Right cardiac atrium (tissue), 5 donors: ENCODE data around the gene OR2A42. TPM values are rescaled to one million over a fixed set of nuclear protein-coding genes. Genes with fewer than 3 reads are reported as not detected.
"Not testable (repeated sequence)": the region's sequence is repeated elsewhere in the genome, so short reads cannot be mapped to it uniquely, and the experiment has no call there.

Experiments
- ATAC-seq, 2 donors: fragments of 200-7000 bp; cut with Tn5 transposase; one replicate each; pipeline versions ENCODE4 v1.8.0 to v1.9.1; 2020; ENCODE audit warnings: moderate library complexity in 2 of 2, mild to moderate bottlenecking in 1 of 2
- DNase-seq, 3 donors: peaks; one replicate each; pipeline ENCODE4 v3.0.0-alpha.2; 2020
- H3K27ac ChIP-seq: one replicate; pipeline ENCODE4 v1.5.1; 2013; ENCODE audit warnings: mild to moderate bottlenecking, low read length, control low read depth, moderate library complexity
- H3K27me3 ChIP-seq: one replicate; pipeline ENCODE4 v1.6.1; 2013; ENCODE audit not compliant: control insufficient read depth, insufficient read depth
- H3K4me1 ChIP-seq: one replicate; pipeline ENCODE4 v1.6.1; 2013; ENCODE audit warnings: low read length; ENCODE audit not compliant: control insufficient read depth, insufficient read depth
- H3K4me3 ChIP-seq: one replicate; pipeline ENCODE4 v1.5.1; 2013; ENCODE audit warnings: low read length, control low read depth
- H3K9me3 ChIP-seq: one replicate; pipeline ENCODE4 v1.6.1; 2013; ENCODE audit warnings: low read length; ENCODE audit not compliant: control insufficient read depth
- WGBS: extraction: QIAGEN DNeasy Blood & Tissue Kit; methylation state at CpG from one replicate; pipeline ENCODE4 v1.1.7; 2013; 5-methylcytosine and 5-hydroxymethylcytosine counted together
- intact Hi-C, 4 donors: fragments of 100-400 bp; cut with DNase I; formaldehyde crosslinking; loops; one replicate each; pipeline versions ENCODE4 v1.11.0 to v1.14.0; 2022 to 2023
- polyA plus RNA-seq: library from polyadenylated mRNA; stranded (reverse); fragments of 200-250 nt; gene quantifications from one replicate; pipeline ENCODE4 v1.2.3, GENCODE V29; 2013
- total RNA-seq, 4 donors: library from RNA; stranded (reverse); fragmentation: NEBNext Ultra II Directional; extraction: Animal tissue kit (Norgen Biotek cat#: 25700); gene quantifications; one replicate each; pipeline ENCODE4 v1.2.1, GENCODE V29; 2021
- donor health status: healthy with polysubstance abuse.
- donor health status: DM: no; HTN: yes; CAD: no.
- donor health status: DM: no; HTN: no; CAD: no.
- donor health status: DM: no; HTN: yes; CAD: no; lungs with severe emphysema.
- donor health status: DM: yes; HTN: yes; CAD: no.

Gene OR2A42
- total and polyA plus RNA-seq, 5 donors = 0.20 TPM; not detected in 4

- ATAC-seq, H3K27ac ChIP-seq, H3K4me1 ChIP-seq, intact Hi-C loops, H3K9me3 ChIP-seq, H3K4me3 ChIP-seq, H3K27me3 ChIP-seq, DNase-seq: not testable (repeated sequence)
Measured at GRCh38 chr7:144223675-144224074, 15.7 kb downstream of the OR2A42 start.

- H3K4me1 ChIP-seq, H3K9me3 ChIP-seq, ATAC-seq, H3K4me3 ChIP-seq, H3K27ac ChIP-seq, DNase-seq, intact Hi-C loops, H3K27me3 ChIP-seq: not testable (repeated sequence)
Measured at GRCh38 chr7:144220531-144220930, 18.9 kb downstream of the OR2A42 start.

- H3K4me1 ChIP-seq, H3K27me3 ChIP-seq, H3K27ac ChIP-seq, H3K4me3 ChIP-seq, H3K9me3 ChIP-seq, intact Hi-C loops, DNase-seq: not testable (repeated sequence)
- ATAC-seq = peak in 1 of 2 donors; percentile 19
- no CpG with 5 or more reads among the region's 4 CpGs for WGBS
Measured at GRCh38 chr7:144219149-144219548, 20.3 kb downstream of the OR2A42 start.

- 99% methylated on average over 1 of the region's 1 CpG for WGBS
- intact Hi-C loops, H3K27ac ChIP-seq, ATAC-seq, H3K4me3 ChIP-seq, H3K4me1 ChIP-seq, H3K9me3 ChIP-seq, H3K27me3 ChIP-seq: not testable (repeated sequence)
- DNase-seq = peak in 1 of 3 donors; percentile 9
Measured at GRCh38 chr7:144218581-144218980, 20.8 kb downstream of the OR2A42 start.

- H3K27ac ChIP-seq, H3K4me1 ChIP-seq, intact Hi-C loops, DNase-seq, H3K4me3 ChIP-seq, H3K9me3 ChIP-seq, H3K27me3 ChIP-seq: not testable (repeated sequence)
- ATAC-seq = peak in 1 of 2 donors; percentile 27
Measured at GRCh38 chr7:144217200-144217599, 22.2 kb downstream of the OR2A42 start.

GRCh38 chr7:144205306-144205705 is 34.1 kb downstream of the OR2A42 start:
- H3K27me3 ChIP-seq, H3K27ac ChIP-seq, intact Hi-C loops, H3K4me3 ChIP-seq, DNase-seq, H3K4me1 ChIP-seq, H3K9me3 ChIP-seq: not testable (repeated sequence)
- no CpG with 5 or more reads among the region's 5 CpGs for WGBS
- peak in 1 of 2 donors; percentile 40 for ATAC-seq

- no CpG with 5 or more reads among the region's 3 CpGs for WGBS
- H3K4me3 ChIP-seq, intact Hi-C loops, H3K27ac ChIP-seq, H3K4me1 ChIP-seq, DNase-seq, H3K27me3 ChIP-seq, H3K9me3 ChIP-seq, ATAC-seq: not testable (repeated sequence)
Measured at GRCh38 chr7:144203086-144203485, 36.3 kb downstream of the OR2A42 start.

- WGBS = no CpG with 5 or more reads among the region's 1 CpG
- H3K4me3 ChIP-seq, H3K27me3 ChIP-seq, DNase-seq, H3K4me1 ChIP-seq, intact Hi-C loops, ATAC-seq, H3K9me3 ChIP-seq, H3K27ac ChIP-seq: not testable (repeated sequence)
Measured at GRCh38 chr7:144201978-144202377, 37.4 kb downstream of the OR2A42 start.

GRCh38 chr7:144198934-144199333 is 40.5 kb downstream of the OR2A42 start:
- H3K27ac ChIP-seq, DNase-seq, ATAC-seq, H3K9me3 ChIP-seq, H3K27me3 ChIP-seq, H3K4me1 ChIP-seq, H3K4me3 ChIP-seq, intact Hi-C loops: not testable (repeated sequence)
- WGBS = 53% methylated on average over 3 of the region's 4 CpGs

GRCh38 chr7:144195212-144195872 is 44.1 kb downstream of the OR2A42 start, which contains the start of gene ARHGEF35:
ARHGEF35 (minus strand) TSS chr7:144195833; CDS start chr7:144188383, 7,450 bp downstream.
- H3K27me3 ChIP-seq, H3K27ac ChIP-seq, H3K4me1 ChIP-seq, intact Hi-C loops, H3K4me3 ChIP-seq, H3K9me3 ChIP-seq, DNase-seq: not testable (repeated sequence)
- 2% methylated on average over 9 of the region's 51 CpGs for WGBS
- peak; percentile 81 to 83 for ATAC-seq

- H3K27me3 ChIP-seq, ATAC-seq, H3K4me3 ChIP-seq, DNase-seq, H3K27ac ChIP-seq, intact Hi-C loops, H3K4me1 ChIP-seq, H3K9me3 ChIP-seq: not testable (repeated sequence)
- WGBS = no CpG with 5 or more reads among the region's 6 CpGs
Measured at GRCh38 chr7:144194453-144194852, 45.0 kb downstream of the OR2A42 start.

- intact Hi-C loops, H3K4me1 ChIP-seq, H3K4me3 ChIP-seq, DNase-seq, ATAC-seq, H3K27ac ChIP-seq, H3K27me3 ChIP-seq, H3K9me3 ChIP-seq: not testable (repeated sequence)
- no CpG with 5 or more reads among the region's 11 CpGs for WGBS
Measured at GRCh38 chr7:144193782-144194181, 45.6 kb downstream of the OR2A42 start.
